WTC11 (cell line): ENCODE data around the gene TRIM47. TPM values are rescaled to one million over a fixed set of nuclear protein-coding genes. Genes with fewer than 3 reads are reported as not detected.

Experiments
- ATAC-seq: fragments of 200-7000 bp; cut with Tn5 transposase; 2 replicates; pipeline ENCODE4 v1.10.0; 2021; ENCODE audit warnings: mild to moderate bottlenecking, moderate library complexity
- CTCF ChIA-PET: fragments of 300-600 bp; sonication (Branson Sonifier 250); formaldehyde crosslinking; loops from one replicate; lab custom pipeline; 2021; ENCODE audit warnings: antibody characterized with exemption; lab: Charles Lee
- POLR2A ChIA-PET: fragments of 350-600 bp; sonication (Branson Sonifier 250); formaldehyde crosslinking; loops from one replicate; lab custom pipeline; 2021; ENCODE audit warnings: antibody characterized with exemption; lab: Charles Lee
- DNase-seq: peaks from one replicate; pipeline ENCODE4 v3.0.0; 2021; ENCODE audit warnings: low spot score
- H3K27ac Mint-ChIP-seq: 2 replicates; pipeline ENCODE4 v1.8.0; 2021; ENCODE audit warnings: mixed read lengths
- H3K27me3 Mint-ChIP-seq: 2 replicates; pipeline ENCODE4 v1.8.0; 2021; ENCODE audit warnings: low read depth, mild to moderate bottlenecking, moderate library complexity, mixed read lengths
- H3K36me3 Mint-ChIP-seq: 2 replicates; pipeline ENCODE4 v1.8.0; 2021; ENCODE audit warnings: mixed read lengths
- H3K4me1 Mint-ChIP-seq: 2 replicates; pipeline ENCODE4 v1.8.0; 2022; ENCODE audit warnings: mixed read lengths
- H3K4me3 Mint-ChIP-seq: 2 replicates; pipeline ENCODE4 v1.8.0; 2021; ENCODE audit warnings: mild to moderate bottlenecking, moderate library complexity, mixed read lengths
- H3K9me3 Mint-ChIP-seq: 2 replicates; pipeline ENCODE4 v1.8.0; 2021; ENCODE audit warnings: mixed read lengths
- AFF4 ChIP-seq: sonication (generic); formaldehyde crosslinking; IDR thresholded peaks from 2 replicates; pipeline ENCODE4 v1.8.1; 2023; ENCODE audit warnings: mild to moderate bottlenecking, missing genetic modification reagents, borderline replicate concordance
- CTCF ChIP-seq: fragments of 200-600 bp; IDR thresholded peaks from 2 replicates; pipeline ENCODE4 v1.8.0; 2022; ENCODE audit warnings: antibody characterized with exemption
- ELF4 ChIP-seq: sonication (generic); formaldehyde crosslinking; IDR thresholded peaks from 2 replicates; pipeline ENCODE4 v1.8.1; 2022; ENCODE audit warnings: low read depth, mild to moderate bottlenecking, moderate library complexity, missing genetic modification reagents
- ETV6 ChIP-seq: sonication (generic); formaldehyde crosslinking; IDR thresholded peaks from 2 replicates; pipeline ENCODE4 v1.8.1; 2022; ENCODE audit warnings: mild to moderate bottlenecking, missing genetic modification reagents
- FOXJ3 ChIP-seq: sonication (generic); formaldehyde crosslinking; IDR thresholded peaks from 2 replicates; pipeline ENCODE4 v1.9.0; 2021; ENCODE audit warnings: missing genetic modification reagents, mild to moderate bottlenecking, borderline replicate concordance
- GRHL2 ChIP-seq: fragments of 250-450 bp; sonication (Bioruptor Pico); IDR thresholded peaks from 2 replicates; pipeline ENCODE4 v1.8.0; 2022; ENCODE audit warnings: mild to moderate bottlenecking, moderate library complexity; ENCODE audit not compliant: insufficient replicate concordance, severe bottlenecking
- OVOL2 ChIP-seq: fragments of 250-450 bp; sonication (Bioruptor Pico); IDR thresholded peaks from 2 replicates; pipeline ENCODE4 v1.9.0; 2021; ENCODE audit warnings: mild to moderate bottlenecking, borderline replicate concordance
- PRRX2 ChIP-seq: fragments of 250-450 bp; sonication (Bioruptor Pico); IDR thresholded peaks from 2 replicates; pipeline ENCODE4 v1.8.0; 2021; ENCODE audit warnings: mild to moderate bottlenecking
- SP1 ChIP-seq: sonication (generic); formaldehyde crosslinking; conservative IDR thresholded peaks from 2 replicates; pipeline ENCODE4 v1.8.1; 2022; ENCODE audit warnings: missing genetic modification reagents
- TCF7 ChIP-seq: sonication (generic); formaldehyde crosslinking; IDR thresholded peaks from 2 replicates; pipeline ENCODE4 v1.8.0; 2022; ENCODE audit warnings: mild to moderate bottlenecking, low read depth, missing genetic modification reagents, moderate library complexity
- TEAD4 ChIP-seq: sonication (generic); formaldehyde crosslinking; IDR thresholded peaks from 2 replicates; pipeline ENCODE4 v1.8.0; 2022; ENCODE audit warnings: mild to moderate bottlenecking, missing genetic modification reagents
- USF1 ChIP-seq: sonication (generic); formaldehyde crosslinking; IDR thresholded peaks from 2 replicates; pipeline ENCODE4 v1.8.0; 2022; ENCODE audit warnings: mild to moderate bottlenecking, missing genetic modification reagents
- ZNF121 ChIP-seq: sonication (generic); formaldehyde crosslinking; IDR thresholded peaks from 2 replicates; pipeline ENCODE4 v1.8.0; 2023; ENCODE audit warnings: missing genetic modification reagents
- ZNF138 ChIP-seq: sonication (generic); formaldehyde crosslinking; conservative IDR thresholded peaks from 2 replicates; pipeline ENCODE4 v1.8.1; 2022; ENCODE audit warnings: mild to moderate bottlenecking, moderate library complexity, missing genetic modification reagents
- total RNA-seq: library from RNA; stranded (reverse); gene quantifications from 3 replicates; pipeline ENCODE4 v1.2.3, GENCODE V29; 2021
- TF ChIP-seq, protein P1 (sequence below): sonication (generic); formaldehyde crosslinking; conservative IDR thresholded peaks from 2 replicates; pipeline ENCODE4 v1.8.1; 2023; ENCODE audit warnings: mild to moderate bottlenecking, low read depth, missing genetic modification reagents, moderate library complexity
- TF ChIP-seq, protein P2 (sequence below): sonication (generic); formaldehyde crosslinking; IDR thresholded peaks from 2 replicates; pipeline ENCODE4 v1.8.0; 2022; ENCODE audit warnings: missing genetic modification reagents
- TF ChIP-seq, protein P3 (sequence below): fragments of 250-450 bp; sonication (Bioruptor Pico); conservative IDR thresholded peaks from 2 replicates; pipeline ENCODE4 v1.9.0; 2021; ENCODE audit warnings: mild to moderate bottlenecking

TRIM47 gene
- total RNA-seq, 1 experiment from 2014 or later = 10.0 TPM

DNA sequence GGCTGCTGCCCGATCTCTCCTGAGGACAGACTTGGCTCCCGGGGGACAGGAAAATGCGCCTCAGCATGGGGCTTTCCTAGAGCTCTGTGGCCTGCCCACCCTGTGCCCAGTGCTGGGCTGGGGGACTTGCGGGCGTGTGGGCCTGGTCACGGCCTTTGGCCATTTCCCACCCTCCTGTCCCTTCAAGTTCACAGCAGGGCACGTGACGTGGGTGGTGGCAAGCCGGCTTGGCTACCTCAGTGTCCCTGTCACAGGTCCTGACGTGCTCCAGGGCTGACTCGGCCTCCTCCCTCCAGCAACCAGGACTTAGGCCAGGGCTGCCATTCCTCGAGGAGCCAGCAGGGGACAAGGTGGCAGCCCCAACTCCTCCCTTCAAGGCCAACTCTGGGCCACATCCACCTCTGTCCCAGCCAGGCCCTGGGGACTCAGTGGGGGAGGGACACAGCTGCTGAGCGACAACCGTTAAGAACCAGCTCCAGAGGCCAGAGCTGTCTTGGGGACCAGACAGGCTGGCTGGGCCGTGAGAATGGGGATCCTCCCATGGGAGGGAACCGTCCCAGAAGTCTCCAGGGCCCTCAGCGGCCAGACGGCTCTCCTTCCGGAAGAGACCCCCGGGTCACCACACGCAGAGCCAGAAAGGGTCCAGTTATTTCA is 33.2 kb downstream of the TRIM47 start:
- H3K27me3 Mint-ChIP-seq = no peaks in the 10 kb centered on the region
- ATAC-seq (peak; percentile 90), DNase-seq (peak; percentile 88)
- peaks cover 21% of the 10 kb centered on the region for H3K4me1 Mint-ChIP-seq
- H3K4me3 Mint-ChIP-seq = no peak overlapping the region
- POLR2A ChIA-PET = interaction anchor here (0.6 to 2.7 kb wide), 3 partner anchors 10 to 19 kb away, joined by 3 to 12 read pairs (median 4); partner anchors contain the start of gene WBP2
- no peaks in the 10 kb centered on the region for H3K9me3 Mint-ChIP-seq
- CTCF ChIA-PET = interaction anchor here (0.6 to 8.8 kb wide), 24 partner anchors 10 to 434 kb away, joined by 3 to 180 read pairs (median 6); partner anchors contain the start of genes ACOX1, GALK1, SMIM5 and TEN1
- peaks cover 27% of the 10 kb centered on the region for H3K36me3 Mint-ChIP-seq
- H3K27ac Mint-ChIP-seq = peak overlapping the region; percentile 90
- TF ChIP-seq SP1 (0 out of 2 replicates have a peak, but pooled peaks have one; percentile 31), PRRX2 (CRISPR knock-in tag) (peak; percentile 77; the same call in 1 of the 2 replicates), OVOL2 (CRISPR knock-in tag) (no peak), ZNF121 (CRISPR knock-in tag) (no peak), AFF4 (CRISPR knock-in tag) (no peak), ELF4 (CRISPR knock-in tag) (no peak), GRHL2 (CRISPR knock-in tag) (no peak), USF1 (peak; percentile 62), ETV6 (CRISPR knock-in tag) (0 out of 2 replicates have a peak, but pooled peaks have one; percentile 2), ZNF138 (CRISPR knock-in tag) (no peak), TEAD4 (no peak), TCF7 (CRISPR knock-in tag) (no peak), CTCF (peak; percentile 82), FOXJ3 (no peak)
- TF ChIP-seq, protein P1, sequence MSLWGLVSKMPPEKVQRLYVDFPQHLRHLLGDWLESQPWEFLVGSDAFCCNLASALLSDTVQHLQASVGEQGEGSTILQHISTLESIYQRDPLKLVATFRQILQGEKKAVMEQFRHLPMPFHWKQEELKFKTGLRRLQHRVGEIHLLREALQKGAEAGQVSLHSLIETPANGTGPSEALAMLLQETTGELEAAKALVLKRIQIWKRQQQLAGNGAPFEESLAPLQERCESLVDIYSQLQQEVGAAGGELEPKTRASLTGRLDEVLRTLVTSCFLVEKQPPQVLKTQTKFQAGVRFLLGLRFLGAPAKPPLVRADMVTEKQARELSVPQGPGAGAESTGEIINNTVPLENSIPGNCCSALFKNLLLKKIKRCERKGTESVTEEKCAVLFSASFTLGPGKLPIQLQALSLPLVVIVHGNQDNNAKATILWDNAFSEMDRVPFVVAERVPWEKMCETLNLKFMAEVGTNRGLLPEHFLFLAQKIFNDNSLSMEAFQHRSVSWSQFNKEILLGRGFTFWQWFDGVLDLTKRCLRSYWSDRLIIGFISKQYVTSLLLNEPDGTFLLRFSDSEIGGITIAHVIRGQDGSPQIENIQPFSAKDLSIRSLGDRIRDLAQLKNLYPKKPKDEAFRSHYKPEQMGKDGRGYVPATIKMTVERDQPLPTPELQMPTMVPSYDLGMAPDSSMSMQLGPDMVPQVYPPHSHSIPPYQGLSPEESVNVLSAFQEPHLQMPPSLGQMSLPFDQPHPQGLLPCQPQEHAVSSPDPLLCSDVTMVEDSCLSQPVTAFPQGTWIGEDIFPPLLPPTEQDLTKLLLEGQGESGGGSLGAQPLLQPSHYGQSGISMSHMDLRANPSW (CRISPR knock-in tag) = no peak
- TF ChIP-seq, protein P2, sequence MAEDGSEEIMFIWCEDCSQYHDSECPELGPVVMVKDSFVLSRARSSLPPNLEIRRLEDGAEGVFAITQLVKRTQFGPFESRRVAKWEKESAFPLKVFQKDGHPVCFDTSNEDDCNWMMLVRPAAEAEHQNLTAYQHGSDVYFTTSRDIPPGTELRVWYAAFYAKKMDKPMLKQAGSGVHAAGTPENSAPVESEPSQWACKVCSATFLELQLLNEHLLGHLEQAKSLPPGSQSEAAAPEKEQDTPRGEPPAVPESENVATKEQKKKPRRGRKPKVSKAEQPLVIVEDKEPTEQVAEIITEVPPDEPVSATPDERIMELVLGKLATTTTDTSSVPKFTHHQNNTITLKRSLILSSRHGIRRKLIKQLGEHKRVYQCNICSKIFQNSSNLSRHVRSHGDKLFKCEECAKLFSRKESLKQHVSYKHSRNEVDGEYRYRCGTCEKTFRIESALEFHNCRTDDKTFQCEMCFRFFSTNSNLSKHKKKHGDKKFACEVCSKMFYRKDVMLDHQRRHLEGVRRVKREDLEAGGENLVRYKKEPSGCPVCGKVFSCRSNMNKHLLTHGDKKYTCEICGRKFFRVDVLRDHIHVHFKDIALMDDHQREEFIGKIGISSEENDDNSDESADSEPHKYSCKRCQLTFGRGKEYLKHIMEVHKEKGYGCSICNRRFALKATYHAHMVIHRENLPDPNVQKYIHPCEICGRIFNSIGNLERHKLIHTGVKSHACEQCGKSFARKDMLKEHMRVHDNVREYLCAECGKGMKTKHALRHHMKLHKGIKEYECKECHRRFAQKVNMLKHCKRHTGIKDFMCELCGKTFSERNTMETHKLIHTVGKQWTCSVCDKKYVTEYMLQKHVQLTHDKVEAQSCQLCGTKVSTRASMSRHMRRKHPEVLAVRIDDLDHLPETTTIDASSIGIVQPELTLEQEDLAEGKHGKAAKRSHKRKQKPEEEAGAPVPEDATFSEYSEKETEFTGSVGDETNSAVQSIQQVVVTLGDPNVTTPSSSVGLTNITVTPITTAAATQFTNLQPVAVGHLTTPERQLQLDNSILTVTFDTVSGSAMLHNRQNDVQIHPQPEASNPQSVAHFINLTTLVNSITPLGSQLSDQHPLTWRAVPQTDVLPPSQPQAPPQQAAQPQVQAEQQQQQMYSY = no peak
- TF ChIP-seq, protein P3, sequence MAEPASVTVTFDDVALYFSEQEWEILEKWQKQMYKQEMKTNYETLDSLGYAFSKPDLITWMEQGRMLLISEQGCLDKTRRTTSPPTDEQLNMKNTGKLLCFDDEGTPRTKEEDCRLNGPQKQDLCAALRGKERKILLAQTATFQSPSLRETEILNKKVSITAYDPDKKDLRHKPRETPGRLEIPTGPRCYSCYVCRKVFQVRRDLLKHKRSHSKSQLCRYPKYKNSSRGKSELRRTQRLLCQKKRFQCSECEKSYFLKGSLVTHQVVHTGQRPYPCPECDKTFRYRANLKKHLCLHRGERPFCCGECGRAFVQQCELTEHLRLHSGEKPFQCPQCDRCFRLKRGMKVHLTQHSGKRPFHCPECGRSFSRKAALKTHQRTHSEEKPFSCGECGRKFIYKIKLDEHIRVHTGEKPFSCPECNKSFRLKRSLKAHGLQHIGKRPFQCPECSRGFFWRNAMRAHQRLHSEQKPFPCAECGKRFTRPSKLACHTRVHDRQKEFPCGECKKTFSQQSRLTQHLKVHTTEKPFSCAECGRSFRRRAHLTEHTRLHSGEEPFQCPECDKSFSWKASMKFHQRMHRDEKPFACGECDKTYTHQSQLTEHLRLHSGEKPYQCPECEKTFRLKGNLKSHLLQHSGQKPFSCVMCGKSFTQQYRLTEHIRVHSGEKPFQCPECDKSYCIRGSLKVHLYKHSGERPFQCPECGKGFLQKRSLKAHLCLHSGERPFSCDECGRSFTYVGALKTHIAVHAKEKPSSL (CRISPR knock-in tag) = no peak
